ENCODE data around the gene ZNF627. TPM values are rescaled to one million over a fixed set of nuclear protein-coding genes. Genes with fewer than 3 reads are reported as not detected.
"Not testable (repeated sequence)": the region's sequence is repeated elsewhere in the genome, so short reads cannot be mapped to it uniquely, and the experiment has no call there.

Gene ZNF627
- total RNA-seq, 1 experiment from 2014 or later: 22.6 TPM

DNA sequence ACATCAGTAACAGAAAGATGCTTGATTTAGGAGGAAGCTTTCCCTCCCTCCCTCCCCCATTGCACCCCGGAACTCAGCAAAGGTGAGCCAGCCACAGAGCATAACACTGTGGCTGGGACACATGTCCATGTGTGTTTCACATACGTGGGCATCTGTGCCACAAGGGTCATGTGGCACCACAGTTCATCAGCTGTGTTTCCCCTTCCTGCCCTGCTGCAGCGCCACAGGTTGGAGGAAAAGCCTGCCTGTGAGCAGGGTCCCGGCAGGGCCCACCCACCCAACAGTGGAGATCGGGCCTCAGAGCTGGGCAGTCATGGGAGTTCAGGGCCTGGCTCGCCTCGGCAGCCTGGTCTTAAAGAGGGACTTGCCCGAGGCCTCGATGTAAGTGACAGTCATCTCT lies 22.6 kb upstream of the ZNF627 start:
- DNase-seq (ENCODE audit: low read depth): no peak

GRCh38 chr19:11576227-11576626 lies 21.1 kb upstream of the ZNF627 start:
- DNase-seq (ENCODE audit: low read depth): no peak

DNA sequence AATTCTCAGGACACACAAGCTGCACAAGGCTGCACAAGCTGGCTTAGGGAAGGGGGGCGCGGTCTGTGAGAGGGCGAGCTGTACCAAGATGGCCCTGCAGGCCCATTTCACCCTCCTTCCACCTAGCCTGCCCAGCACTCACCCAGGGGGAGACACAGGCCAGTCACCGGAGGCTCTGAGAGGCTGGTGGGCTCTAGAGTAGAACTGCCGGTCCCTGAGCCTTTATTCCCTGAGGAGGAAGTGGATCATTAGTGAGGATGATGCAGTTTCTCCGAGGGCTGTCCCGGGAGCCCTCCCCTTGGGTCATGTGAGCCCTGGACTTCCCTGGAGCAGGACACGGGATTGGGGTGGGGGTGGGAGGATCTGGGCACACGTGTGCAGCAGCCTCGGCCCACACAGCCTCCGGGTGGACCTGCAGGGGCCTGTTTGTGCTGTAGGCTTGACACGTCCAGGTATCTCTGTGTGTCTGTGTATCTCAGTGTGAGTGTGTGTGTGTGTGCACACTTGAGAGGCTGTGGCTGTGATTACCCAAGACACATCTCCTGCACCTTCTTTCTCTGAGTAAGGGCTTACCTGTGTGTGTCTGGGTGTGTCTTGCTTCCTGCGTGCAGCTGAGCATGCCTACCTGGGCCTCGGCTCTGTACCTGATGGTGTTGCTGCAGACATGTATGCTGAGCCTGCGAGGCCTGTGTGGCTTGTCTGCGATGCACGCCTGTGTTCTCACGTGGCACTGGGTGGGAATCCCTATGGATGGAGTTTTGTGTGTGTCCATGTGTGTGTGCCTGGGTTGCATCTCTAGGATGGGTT lies 19.6 kb upstream of the ZNF627 start, which contains the start of gene ACP5:
Gene ACP5, minus strand, starts transcription at position 195 of the 807 bp plus-strand sequence. CDS start 328 bp downstream, outside the sequence.
- DNase-seq (ENCODE audit: low read depth): no peak

GRCh38 chr19:11578258-11579142 lies 18.8 kb upstream of the ZNF627 start:
- DNase-seq (ENCODE audit: low read depth): no peak

- DNase-seq (ENCODE audit: low read depth): no peak
Observed at GRCh38 chr19:11580116-11580515, 17.2 kb upstream of the ZNF627 start.

- DNase-seq (ENCODE audit: low read depth): peak; percentile 31
Observed at GRCh38 chr19:11581740-11582139, 15.5 kb upstream of the ZNF627 start.

GRCh38 chr19:11586331-11586730 lies 11.0 kb upstream of the ZNF627 start:
- DNase-seq (ENCODE audit: low read depth): peak; percentile 11

- peak; percentile 60 for DNase-seq (ENCODE audit: low read depth)
Observed at GRCh38 chr19:11587302-11587974, 9.8 kb upstream of the ZNF627 start.

DNA sequence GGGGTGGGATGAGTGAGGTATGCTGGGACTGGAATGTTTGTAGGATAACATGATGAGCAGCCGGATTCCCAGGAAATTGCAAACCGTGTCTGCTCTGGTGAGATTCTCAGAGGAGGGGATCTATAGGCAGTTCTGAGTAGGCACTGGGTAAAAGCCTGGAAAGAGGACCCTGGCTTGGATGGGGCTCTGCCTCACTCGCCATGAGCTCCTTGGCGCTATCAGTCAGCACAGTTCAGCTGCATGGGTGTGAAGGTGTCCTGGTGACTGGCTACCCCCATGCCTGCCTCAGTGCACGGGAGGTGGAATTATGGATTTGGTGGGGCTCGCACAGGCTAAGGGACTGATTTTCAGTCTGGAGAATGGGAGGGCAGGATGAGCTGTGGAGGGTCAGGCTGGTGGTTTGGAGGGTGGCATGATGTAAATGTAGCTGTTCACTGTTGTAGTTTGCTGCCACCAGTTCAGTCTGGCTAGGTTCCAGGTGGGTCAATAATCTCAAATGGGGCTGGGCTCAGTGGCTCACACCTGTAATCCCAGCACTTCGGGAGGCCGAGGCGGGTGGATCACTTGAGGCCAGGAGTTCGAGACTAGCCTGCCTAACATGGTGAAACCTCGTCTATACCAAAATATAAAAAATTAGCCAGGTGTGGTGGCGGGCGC lies 9.2 kb upstream of the ZNF627 start:
- no peak for DNase-seq (ENCODE audit: low read depth)

DNA sequence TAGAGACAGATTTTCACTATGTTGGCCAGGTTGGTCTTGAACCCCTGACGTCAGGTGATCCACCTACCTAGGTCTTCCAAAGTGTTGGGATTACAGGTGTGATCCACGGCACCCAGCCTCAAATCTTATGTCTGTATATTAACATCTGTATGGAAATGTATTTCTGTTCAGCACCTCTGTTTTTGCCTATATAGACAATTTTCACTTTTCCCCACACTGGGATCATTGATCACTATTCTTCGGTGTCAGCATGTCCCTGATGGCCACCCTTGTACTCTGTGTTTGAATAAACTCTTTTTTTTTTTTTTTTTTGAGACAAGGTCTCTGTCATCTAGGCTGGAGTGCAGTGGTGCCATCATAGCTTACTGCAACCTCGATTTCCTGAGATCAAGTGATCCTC lies 3.2 kb upstream of the ZNF627 start:
- DNase-seq (ENCODE audit: low read depth): no peak

DNA sequence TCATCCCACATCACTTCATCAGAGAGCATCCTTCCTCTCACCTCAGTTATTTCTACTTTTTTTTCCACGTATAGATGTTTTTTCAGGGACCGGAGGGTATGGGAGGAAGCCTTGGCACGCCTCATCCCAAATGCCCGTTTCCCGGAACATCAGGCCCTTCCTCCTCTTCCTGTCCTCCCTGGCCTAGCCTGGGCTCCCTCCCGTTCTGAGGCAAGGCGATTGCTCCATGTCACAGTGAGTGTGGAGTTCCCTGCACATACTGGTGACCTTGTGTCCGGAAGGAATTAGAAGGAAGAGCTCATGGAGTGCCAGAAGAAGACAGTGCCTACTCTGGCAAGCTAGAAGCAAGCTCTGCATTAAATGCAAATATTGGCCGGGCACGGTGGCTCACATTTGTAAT lies 1.1 kb upstream of the ZNF627 start:
- no peak for DNase-seq (ENCODE audit: low read depth)

- DNase-seq (ENCODE audit: low read depth): no peak
Observed at GRCh38 chr19:11598103-11598483, 810 bp downstream of the ZNF627 start.

DNA sequence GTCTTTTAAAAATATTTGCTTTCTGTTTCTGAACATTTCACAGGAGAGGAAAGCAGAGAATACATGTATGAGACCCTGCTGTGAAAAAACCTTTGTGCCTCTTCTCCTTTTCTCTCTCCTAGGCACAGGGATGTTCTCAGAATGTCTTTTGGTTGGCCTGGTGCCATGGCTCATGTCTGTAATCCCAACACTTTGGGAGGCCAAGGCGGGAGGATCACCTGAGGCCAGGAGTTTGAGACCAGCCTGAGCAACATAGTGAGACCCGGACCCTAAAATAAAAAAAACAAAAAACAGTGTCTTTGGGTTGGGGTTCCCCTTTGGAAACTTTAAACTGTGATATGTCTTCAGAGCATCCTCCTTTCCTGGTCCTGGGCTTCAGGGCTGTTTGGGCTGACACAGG lies 1.5 kb downstream of the ZNF627 start:
- DNase-seq (ENCODE audit: low read depth): no peak

DNA sequence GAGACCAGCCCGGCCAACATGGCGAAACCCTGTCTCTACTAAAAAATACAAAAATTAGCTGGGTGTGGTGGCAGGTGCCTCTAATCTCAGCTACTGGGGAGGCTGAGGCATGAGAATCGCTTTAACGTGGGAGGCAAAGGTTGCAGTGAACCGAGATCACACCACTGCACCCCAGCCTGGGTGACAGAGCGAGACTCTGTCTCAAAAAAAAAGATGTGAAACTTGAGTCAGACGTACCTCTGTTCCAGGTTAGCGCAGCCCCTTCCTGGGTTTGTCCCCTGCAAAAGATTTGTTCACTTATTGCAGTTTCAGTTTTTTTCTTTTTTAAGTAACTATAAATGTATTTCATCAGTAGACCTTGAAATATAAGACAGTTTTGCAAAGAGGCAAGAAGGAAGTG lies 2.4 kb downstream of the ZNF627 start:
- DNase-seq (ENCODE audit: low read depth): not testable (repeated sequence)

GRCh38 chr19:11606484-11606883 lies 9.2 kb downstream of the ZNF627 start:
- no peak for DNase-seq (ENCODE audit: low read depth)

DNA sequence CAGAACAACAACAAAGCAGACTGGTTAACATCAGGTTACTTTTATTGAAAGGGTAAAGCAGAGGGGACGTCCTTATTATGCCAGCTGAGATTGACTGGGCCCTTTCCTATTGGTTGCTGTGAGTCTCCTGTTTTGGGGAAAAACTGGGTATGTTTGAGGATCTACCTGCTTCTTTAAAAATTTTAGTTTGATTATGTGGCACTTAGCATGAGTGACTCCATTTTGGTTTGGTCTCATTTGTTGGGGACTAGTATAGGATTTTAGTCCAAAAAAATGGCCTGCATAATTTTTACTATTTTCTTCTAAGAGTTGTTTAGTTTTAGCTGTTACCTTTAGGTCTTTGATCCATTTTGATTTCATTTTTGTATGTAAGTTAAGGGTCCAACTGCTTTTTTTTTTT lies 14.4 kb downstream of the ZNF627 start:
- no peak for DNase-seq (ENCODE audit: low read depth)

- no peak for DNase-seq (ENCODE audit: low read depth)
Observed at GRCh38 chr19:11612816-11613511, 15.7 kb downstream of the ZNF627 start.

GRCh38 chr19:11617180-11618062 lies 20.1 kb downstream of the ZNF627 start:
- no peak for DNase-seq (ENCODE audit: low read depth)

GRCh38 chr19:11620553-11620952 lies 23.3 kb downstream of the ZNF627 start:
- DNase-seq (ENCODE audit: low read depth): no peak

DNA sequence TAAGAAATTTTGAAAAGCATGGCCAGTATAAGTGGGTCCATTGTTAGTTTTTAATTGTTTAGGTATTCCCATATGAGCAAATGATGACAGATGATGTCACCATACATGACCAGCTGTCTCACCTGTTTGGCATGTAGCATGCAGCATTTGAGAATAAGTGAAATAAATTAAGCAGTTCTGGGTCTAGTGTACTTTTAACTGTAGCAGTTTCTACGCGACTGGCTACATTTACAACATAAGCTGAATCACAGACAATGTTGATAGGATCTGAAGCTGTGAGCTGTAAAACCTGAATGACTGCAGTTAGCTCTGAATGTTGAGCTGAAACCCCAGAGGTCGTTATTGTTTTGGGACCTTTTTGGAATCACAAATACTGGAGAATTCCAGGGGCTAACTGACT lies 25.1 kb downstream of the ZNF627 start:
- DNase-seq (ENCODE audit: low read depth): peak; percentile 30

Measured in M059J (cell line).